ENCODE measurements around the gene CIT. TPM values are rescaled to one million over a fixed set of nuclear protein-coding genes. Genes with fewer than 3 reads are reported as not detected.

Gene CIT
- total RNA-seq, 6 experiments from 2014 or later = 1.8 to 12.8 (median 3.3) TPM

DNA sequence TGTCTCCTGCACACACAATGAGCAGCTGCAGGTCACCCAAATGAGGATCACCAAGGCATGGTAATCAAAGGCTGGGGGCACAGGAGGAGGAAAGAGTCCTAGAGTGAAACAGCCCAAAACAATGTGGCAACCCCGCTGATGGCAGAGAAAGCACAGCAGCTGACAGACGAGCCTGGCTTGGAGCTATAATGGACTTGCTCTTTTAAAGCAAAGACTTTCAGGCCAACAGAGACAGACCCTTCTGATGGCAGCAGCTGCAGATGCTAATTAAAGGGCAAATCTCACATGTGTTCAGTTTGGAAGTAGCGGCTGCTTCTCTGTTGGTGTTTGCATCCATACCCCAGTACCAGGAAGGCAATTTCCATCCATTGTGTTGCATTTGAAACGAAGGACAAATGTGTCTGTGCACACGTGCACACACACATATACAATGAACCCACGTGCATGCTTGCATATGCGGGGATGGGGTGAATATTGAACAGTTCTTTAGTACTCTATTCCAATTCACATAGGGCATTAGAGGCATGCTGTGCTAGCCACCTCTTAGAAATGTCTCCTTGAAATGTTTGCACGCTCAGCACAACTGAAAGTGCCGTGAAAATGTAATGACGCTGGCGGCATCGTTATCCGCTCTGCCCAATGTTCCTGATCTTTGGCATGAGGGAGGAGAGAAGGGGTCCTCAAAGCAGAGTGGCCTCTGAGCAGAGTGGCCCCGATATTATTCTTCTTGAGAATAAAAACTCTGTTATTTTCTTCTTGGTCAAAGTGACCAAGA, 38.1 kb downstream of the CIT start:
- intact Hi-C loops (cut with DNase I) = no loop called here
- ATAC-seq (no peak), DNase-seq (no peak)
- Histone ChIP-seq H3K9me3 (no peaks in the 10 kb centered on the region), H3K4me3 (no peak overlapping the region), H3K27me3 (no peaks in the 10 kb centered on the region), H3K36me3 (no peaks in the 10 kb centered on the region), H3K4me1 (no peaks in the 10 kb centered on the region), H3K27ac (no peak overlapping the region)
- 91% methylated on average over 13 of the region's 14 CpGs for WGBS (ENCODE audit: insufficient coverage, low coverage, low lambda C conversion rate, missing lambda C conversion rate)
- TF ChIP-seq POLR2A (IDR thresholded peaks at IDR 0.05) = no peak
- TF ChIP-seq, protein P1, sequence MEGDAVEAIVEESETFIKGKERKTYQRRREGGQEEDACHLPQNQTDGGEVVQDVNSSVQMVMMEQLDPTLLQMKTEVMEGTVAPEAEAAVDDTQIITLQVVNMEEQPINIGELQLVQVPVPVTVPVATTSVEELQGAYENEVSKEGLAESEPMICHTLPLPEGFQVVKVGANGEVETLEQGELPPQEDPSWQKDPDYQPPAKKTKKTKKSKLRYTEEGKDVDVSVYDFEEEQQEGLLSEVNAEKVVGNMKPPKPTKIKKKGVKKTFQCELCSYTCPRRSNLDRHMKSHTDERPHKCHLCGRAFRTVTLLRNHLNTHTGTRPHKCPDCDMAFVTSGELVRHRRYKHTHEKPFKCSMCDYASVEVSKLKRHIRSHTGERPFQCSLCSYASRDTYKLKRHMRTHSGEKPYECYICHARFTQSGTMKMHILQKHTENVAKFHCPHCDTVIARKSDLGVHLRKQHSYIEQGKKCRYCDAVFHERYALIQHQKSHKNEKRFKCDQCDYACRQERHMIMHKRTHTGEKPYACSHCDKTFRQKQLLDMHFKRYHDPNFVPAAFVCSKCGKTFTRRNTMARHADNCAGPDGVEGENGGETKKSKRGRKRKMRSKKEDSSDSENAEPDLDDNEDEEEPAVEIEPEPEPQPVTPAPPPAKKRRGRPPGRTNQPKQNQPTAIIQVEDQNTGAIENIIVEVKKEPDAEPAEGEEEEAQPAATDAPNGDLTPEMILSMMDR (IDR thresholded peaks at IDR 0.05) = no peak

DNA sequence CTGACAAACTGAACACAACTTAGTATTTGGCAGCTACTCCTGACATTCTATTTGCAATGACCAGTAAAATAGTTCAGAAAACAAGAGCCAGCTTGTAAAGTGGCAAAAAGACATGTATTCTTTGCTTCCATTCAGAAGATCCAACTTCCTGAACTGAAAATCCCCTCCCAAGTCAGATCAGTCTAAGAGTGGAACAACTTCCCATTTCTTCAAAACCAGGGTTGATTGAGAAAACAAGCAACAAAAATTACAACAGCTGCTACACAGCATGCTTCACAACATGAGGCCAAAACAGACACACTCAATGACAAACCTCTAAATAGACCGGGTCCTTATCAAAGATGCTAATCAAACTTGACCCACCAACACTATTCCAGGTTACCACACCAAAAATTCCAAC, 40.3 kb downstream of the CIT start:
- intact Hi-C loops (cut with DNase I) = no loop called here
- Histone ChIP-seq H3K4me3 (no peak overlapping the region), H3K27me3 (no peaks in the 10 kb centered on the region), H3K9me3 (no peaks in the 10 kb centered on the region), H3K27ac (no peak overlapping the region), H3K4me1 (no peaks in the 10 kb centered on the region), H3K36me3 (no peaks in the 10 kb centered on the region)
- DNase-seq (no peak), ATAC-seq (no peak)
- no peak for TF ChIP-seq POLR2A (IDR thresholded peaks at IDR 0.05)
- TF ChIP-seq, protein P1 (IDR thresholded peaks at IDR 0.05) = no peak
- 60% methylated on average over 1 of the region's 1 CpG for WGBS (ENCODE audit: insufficient coverage, low coverage, low lambda C conversion rate, missing lambda C conversion rate)

DNA sequence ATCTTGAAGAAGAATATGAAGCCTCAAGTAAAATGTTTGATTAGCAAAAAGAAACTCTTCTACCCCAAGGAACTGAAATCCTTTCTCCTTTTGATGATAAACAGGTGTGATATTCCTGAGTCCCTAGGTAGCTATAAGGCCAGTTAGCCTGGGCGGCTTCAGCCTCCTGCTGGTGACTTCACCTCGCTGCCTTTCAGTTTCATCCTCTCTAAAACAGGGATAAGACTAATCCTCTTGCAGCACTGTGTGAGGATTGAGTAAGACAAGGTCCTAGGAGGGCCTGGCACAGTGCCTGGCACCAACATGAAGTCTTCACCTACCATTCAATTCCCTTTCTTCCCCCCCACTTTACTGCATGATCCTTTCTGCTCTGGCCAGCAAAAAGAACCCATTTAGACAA, 42.1 kb downstream of the CIT start:
- intact Hi-C loops (cut with DNase I) = no loop called here
- 86% methylated on average over 1 of the region's 2 CpGs for WGBS (ENCODE audit: insufficient coverage, low coverage, low lambda C conversion rate, missing lambda C conversion rate)
- H3K9me3 ChIP-seq = no peaks in the 10 kb centered on the region
- no peak overlapping the region for H3K4me3 ChIP-seq
- H3K36me3 ChIP-seq = no peaks in the 10 kb centered on the region
- no peak for ATAC-seq
- DNase-seq = no peak
- H3K4me1 ChIP-seq = no peaks in the 10 kb centered on the region
- H3K27me3 ChIP-seq = no peaks in the 10 kb centered on the region
- no peak for TF ChIP-seq POLR2A (IDR thresholded peaks at IDR 0.05)
- TF ChIP-seq, protein P1 (IDR thresholded peaks at IDR 0.05) = no peak
- H3K27ac ChIP-seq = no peak overlapping the region

DNA sequence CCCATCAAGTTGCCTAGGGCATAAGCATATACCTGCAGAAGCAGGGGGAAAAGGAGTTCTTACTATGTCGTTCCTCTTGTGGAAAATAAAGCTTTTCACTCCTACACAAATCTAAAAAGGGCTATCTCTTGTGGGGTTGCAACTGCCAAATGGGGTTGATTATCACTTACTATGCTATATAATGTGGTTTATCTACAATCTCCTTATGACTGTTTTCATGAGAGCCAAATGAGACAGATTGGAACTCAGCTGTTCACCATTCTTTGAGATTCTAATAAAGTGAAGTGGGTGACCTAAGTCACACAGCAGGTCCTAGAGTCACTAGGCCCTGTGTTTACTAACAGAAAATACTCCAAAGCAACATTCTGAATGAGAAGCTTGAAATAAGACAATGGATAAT, 47.7 kb downstream of the CIT start:
- no peak for TF ChIP-seq POLR2A (IDR thresholded peaks at IDR 0.05)
- TF ChIP-seq, protein P1 (IDR thresholded peaks at IDR 0.05) = no peak
- ATAC-seq (no peak), DNase-seq (no peak)
- WGBS (ENCODE audit: insufficient coverage, low coverage, low lambda C conversion rate, missing lambda C conversion rate) = 88% methylated on average over 1 of the region's 1 CpG
- no peak overlapping the region for H3K27ac ChIP-seq
- H3K9me3 ChIP-seq = no peaks in the 10 kb centered on the region
- H3K4me1 ChIP-seq = no peaks in the 10 kb centered on the region
- intact Hi-C loops (cut with DNase I) = no loop called here
- no peak overlapping the region for H3K4me3 ChIP-seq
- H3K36me3 ChIP-seq = no peaks in the 10 kb centered on the region
- H3K27me3 ChIP-seq = no peaks in the 10 kb centered on the region
